ENCODE measurements around the gene REXO4. TPM values are rescaled to one million over a fixed set of nuclear protein-coding genes. Genes with fewer than 3 reads are reported as not detected.

Gene REXO4
- total and polyA plus RNA-seq, 2 donors (not counting 1 experiment from before 2014, with no cell fraction given): 25.0 to 37.1 TPM

DNA sequence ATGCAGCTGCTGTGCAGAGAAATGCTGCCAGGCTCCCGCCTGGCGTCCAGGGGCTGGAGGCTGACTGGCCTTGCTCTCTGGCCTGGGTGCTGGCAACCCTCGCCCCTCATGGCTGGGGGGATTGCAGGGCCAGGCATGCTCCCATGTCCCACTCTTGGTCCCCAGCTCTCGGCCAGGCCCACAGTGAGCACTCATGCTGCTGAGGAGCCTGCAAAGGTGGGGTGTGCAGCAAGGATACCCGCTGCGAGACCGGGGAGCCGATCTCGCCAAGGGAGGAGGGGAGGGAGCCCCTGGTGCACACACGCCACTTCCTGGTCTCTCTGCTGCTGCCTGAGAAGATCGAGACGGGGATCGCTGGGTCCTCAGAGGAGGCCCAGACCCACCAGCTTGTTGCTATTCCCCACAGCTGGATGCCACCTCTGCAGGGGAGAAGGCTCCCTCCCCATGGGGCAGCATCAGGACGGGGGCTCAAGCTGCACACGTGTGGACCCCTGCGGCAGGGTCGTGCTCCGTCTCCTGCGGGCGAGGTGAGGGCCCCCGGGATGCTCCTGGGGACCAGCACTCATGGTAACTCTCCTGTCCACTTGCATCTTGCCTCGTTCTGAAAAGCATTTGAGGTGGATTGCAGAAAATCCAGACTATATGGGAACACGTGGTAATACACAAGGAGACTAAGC lies 27.6 kb upstream of the REXO4 start:
- Mint-ChIP-seq H3K27ac (no peak overlapping the region), H3K4me1 (peaks cover 17% of the 10 kb centered on the region), H3K4me3 (no peak overlapping the region), H3K9me3 (ENCODE audit: insufficient read depth) (no peaks in the 10 kb centered on the region), H3K27me3 (no peaks in the 10 kb centered on the region)
- intact Hi-C loops (cut with micrococcal nuclease): no loop called here
- POLR2A ChIA-PET: no interaction called here
- no peak overlapping the region for H3K4me3 ChIP-seq (ENCODE audit: control extremely low read depth in 1 of 5, extremely low read depth in 1 of 5, insufficient read depth in 1 of 5, low read depth in 2 of 5, low read length in 4 of 5)
- CTCF ChIA-PET: no interaction called here
- no peak overlapping the region for H2AFZ ChIP-seq (ENCODE audit: insufficient read depth, low read depth, low read length, poor library complexity, severe bottlenecking)
- H3K36me3 ChIP-seq (replicated peaks in 1 of 2; ENCODE audit: control extremely low read depth in 1 of 2, control insufficient read depth in 1 of 2, extremely low read depth in 1 of 2, insufficient read depth in 2 of 2, low read length in 1 of 2): no peaks in the 10 kb centered on the region
- peaks cover 0 to 9% (median 0%) of the 10 kb centered on the region in 3 donors for H3K9me3 ChIP-seq (ENCODE audit: control extremely low read depth in 1 of 3, control insufficient read depth in 2 of 3, insufficient read depth in 1 of 3, low read length in 2 of 3)
- TF ChIP-seq EZH2 (IDR thresholded peaks at IDR 0.05; ENCODE audit: borderline replicate concordance, insufficient read depth, low read depth, low read length, poor library complexity, severe bottlenecking): no peak
- TF ChIP-seq, protein P1, sequence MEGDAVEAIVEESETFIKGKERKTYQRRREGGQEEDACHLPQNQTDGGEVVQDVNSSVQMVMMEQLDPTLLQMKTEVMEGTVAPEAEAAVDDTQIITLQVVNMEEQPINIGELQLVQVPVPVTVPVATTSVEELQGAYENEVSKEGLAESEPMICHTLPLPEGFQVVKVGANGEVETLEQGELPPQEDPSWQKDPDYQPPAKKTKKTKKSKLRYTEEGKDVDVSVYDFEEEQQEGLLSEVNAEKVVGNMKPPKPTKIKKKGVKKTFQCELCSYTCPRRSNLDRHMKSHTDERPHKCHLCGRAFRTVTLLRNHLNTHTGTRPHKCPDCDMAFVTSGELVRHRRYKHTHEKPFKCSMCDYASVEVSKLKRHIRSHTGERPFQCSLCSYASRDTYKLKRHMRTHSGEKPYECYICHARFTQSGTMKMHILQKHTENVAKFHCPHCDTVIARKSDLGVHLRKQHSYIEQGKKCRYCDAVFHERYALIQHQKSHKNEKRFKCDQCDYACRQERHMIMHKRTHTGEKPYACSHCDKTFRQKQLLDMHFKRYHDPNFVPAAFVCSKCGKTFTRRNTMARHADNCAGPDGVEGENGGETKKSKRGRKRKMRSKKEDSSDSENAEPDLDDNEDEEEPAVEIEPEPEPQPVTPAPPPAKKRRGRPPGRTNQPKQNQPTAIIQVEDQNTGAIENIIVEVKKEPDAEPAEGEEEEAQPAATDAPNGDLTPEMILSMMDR (IDR thresholded peaks at IDR 0.05): no peak
- WGBS (ENCODE audit: insufficient coverage): 82% methylated on average over 23 of the region's 23 CpGs
- H3K27ac ChIP-seq (ENCODE audit: low read length in 2 of 2): no peak overlapping the region
- no peak overlapping the region for H3K4me2 ChIP-seq (replicated peaks; ENCODE audit: low read depth, low read length, poor library complexity, severe bottlenecking)
- no peaks in the 10 kb centered on the region for H4K20me1 ChIP-seq (ENCODE audit: control insufficient read depth, insufficient read depth, low read length, poor library complexity, severe bottlenecking)
- DNase-seq (no peak), ATAC-seq (ENCODE audit: low read depth) (no peak)
- H3K27me3 ChIP-seq (replicated peaks in 1 of 4; ENCODE audit: control extremely low read depth in 1 of 4, control insufficient read depth in 3 of 4, insufficient read depth in 4 of 4, low read length in 3 of 4): no peaks in the 10 kb centered on the region
- H3K4me1 ChIP-seq (ENCODE audit: control insufficient read depth in 2 of 2, insufficient read depth in 2 of 2, low read length in 2 of 2): peaks cover 16 to 19% of the 10 kb centered on the region in 2 donors
- H3K9ac ChIP-seq (ENCODE audit: low read length): no peak overlapping the region
- H3K79me2 ChIP-seq (ENCODE audit: control insufficient read depth, insufficient read depth, low read length): no peaks in the 10 kb centered on the region

GRCh38 chr9:133443982-133444381 lies 26.2 kb upstream of the REXO4 start:
- DNase-seq (no peak), ATAC-seq (ENCODE audit: low read depth) (no peak)
- Histone ChIP-seq H3K36me3 (replicated peaks in 1 of 2; ENCODE audit: control extremely low read depth in 1 of 2, control insufficient read depth in 1 of 2, extremely low read depth in 1 of 2, insufficient read depth in 2 of 2, low read length in 1 of 2) (no peaks in the 10 kb centered on the region), H2AFZ (ENCODE audit: insufficient read depth, low read depth, low read length, poor library complexity, severe bottlenecking) (no peak overlapping the region), H3K79me2 (ENCODE audit: control insufficient read depth, insufficient read depth, low read length) (no peaks in the 10 kb centered on the region), H3K27ac (ENCODE audit: low read length in 2 of 2) (no peak overlapping the region), H3K9ac (ENCODE audit: low read length) (no peak overlapping the region), H4K20me1 (ENCODE audit: control insufficient read depth, insufficient read depth, low read length, poor library complexity, severe bottlenecking) (no peaks in the 10 kb centered on the region), H3K4me2 (replicated peaks; ENCODE audit: low read depth, low read length, poor library complexity, severe bottlenecking) (no peak overlapping the region), H3K4me1 (ENCODE audit: control insufficient read depth in 2 of 2, insufficient read depth in 2 of 2, low read length in 2 of 2) (peaks cover 17 to 23% of the 10 kb centered on the region in 2 donors), H3K9me3 (ENCODE audit: control extremely low read depth in 1 of 3, control insufficient read depth in 2 of 3, insufficient read depth in 1 of 3, low read length in 2 of 3) (peaks cover 0 to 9% (median 0%) of the 10 kb centered on the region in 3 donors), H3K4me3 (ENCODE audit: control extremely low read depth in 1 of 5, extremely low read depth in 1 of 5, insufficient read depth in 1 of 5, low read depth in 2 of 5, low read length in 4 of 5) (no peak overlapping the region), H3K27me3 (replicated peaks in 1 of 4; ENCODE audit: control extremely low read depth in 1 of 4, control insufficient read depth in 3 of 4, insufficient read depth in 4 of 4, low read length in 3 of 4) (no peaks in the 10 kb centered on the region)
- ChIA-PET POLR2A (interaction anchor here (0.6 to 0.7 kb wide), 2 partner anchors 45 to 819 kb away, joined by 3 to 6 read pairs; no protein-coding TSS in a partner anchor), CTCF (no interaction called here)
- 92% methylated on average over 7 of the region's 8 CpGs for WGBS (ENCODE audit: insufficient coverage)
- H3K4me1 Mint-ChIP-seq: peaks cover 24% of the 10 kb centered on the region
- no peak overlapping the region for H3K27ac Mint-ChIP-seq
- TF ChIP-seq, protein P1 (IDR thresholded peaks at IDR 0.05): no peak
- no peak for TF ChIP-seq EZH2 (IDR thresholded peaks at IDR 0.05; ENCODE audit: borderline replicate concordance, insufficient read depth, low read depth, low read length, poor library complexity, severe bottlenecking)
- H3K4me3 Mint-ChIP-seq: no peak overlapping the region
- H3K9me3 Mint-ChIP-seq (ENCODE audit: insufficient read depth): no peaks in the 10 kb centered on the region
- H3K27me3 Mint-ChIP-seq: no peaks in the 10 kb centered on the region
- intact Hi-C loops (cut with micrococcal nuclease): no loop called here
